Spleen (tissue), 11 donors: ENCODE results near the gene GNA14. TPM values are rescaled to one million over a fixed set of nuclear protein-coding genes. Genes with fewer than 3 reads are reported as not detected.

Source experiments
- DNase-seq: peaks from one replicate; pipeline ENCODE4 v3.0.0-alpha.2; 2020
- H3K27ac ChIP-seq, 8 donors: fragments of 200-600 bp; sonication (generic) in 7 of 8; 1 replicate in 4 of 8; 2 replicates in 4 of 8; pipeline versions ENCODE4 v1.5.0 to v1.8.0; 2016 to 2021; ENCODE audit warnings: inconsistent platforms in 4 of 8, mild to moderate bottlenecking in 4 of 8, moderate library complexity in 1 of 8
- H3K27me3 ChIP-seq, 7 donors: fragments of 200-600 bp; sonication (generic) in 6 of 7; replicated peaks in 1 of 7; 1 replicate in 4 of 7; 2 replicates in 3 of 7; pipeline versions ENCODE4 v1.5.0 to v1.8.0; 2016 to 2021; ENCODE audit warnings: inconsistent platforms in 3 of 7, mild to moderate bottlenecking in 1 of 7
- H3K36me3 ChIP-seq, 6 donors: fragments of 200-600 bp; sonication (generic) in 5 of 6; 1 replicate in 4 of 6; 2 replicates in 2 of 6; pipeline versions ENCODE4 v1.5.0 to v1.8.0; 2016 to 2021; ENCODE audit warnings: inconsistent platforms in 2 of 6
- H3K4me1 ChIP-seq, 6 donors: fragments of 200-600 bp; sonication (generic) in 5 of 6; 1 replicate in 3 of 6; 2 replicates in 3 of 6; pipeline versions ENCODE4 v1.5.0 to v1.8.0; 2016 to 2021; ENCODE audit warnings: inconsistent platforms in 3 of 6
- H3K4me3 ChIP-seq, 8 donors: fragments of 200-600 bp; sonication (generic) in 7 of 8; 1 replicate in 4 of 8; 2 replicates in 4 of 8; pipeline versions ENCODE4 v1.5.0 to v1.8.0; 2016 to 2021; ENCODE audit warnings: inconsistent platforms in 4 of 8, mild to moderate bottlenecking in 4 of 8, moderate library complexity in 2 of 8
- H3K9me3 ChIP-seq, 8 donors: fragments of 200-600 bp; sonication (generic) in 7 of 8; 1 replicate in 4 of 8; 2 replicates in 4 of 8; pipeline versions ENCODE4 v1.5.0 to v1.8.0; 2016 to 2021; ENCODE audit warnings: inconsistent platforms in 4 of 8
- POLR2A ChIP-seq, 3 donors: fragments of 450-650 bp; IDR thresholded peaks; one replicate each; pipeline ENCODE4 v1.5.1; 2017; ENCODE audit warnings: antibody characterized with exemption in 3 of 3, mild to moderate bottlenecking in 1 of 3
- POLR2AphosphoS5 ChIP-seq, 3 donors: sonication (generic); formaldehyde crosslinking; IDR thresholded peaks; one replicate each; pipeline ENCODE4 v1.5.1; 2017; ENCODE audit warnings: antibody characterized with exemption in 3 of 3
- WGBS, 5 donors: extraction: QIAGEN DNeasy Blood & Tissue Kit in 3 of 5; methylation state at CpG; one replicate each; pipeline versions ENCODE4 v1.1.5 to v1.1.7; 2013 to 2018; 5-methylcytosine and 5-hydroxymethylcytosine counted together
- intact Hi-C: fragments of 100-400 bp; cut with DNase I; formaldehyde crosslinking; loops from one replicate; pipeline ENCODE4 v1.15.0; 2023; ENCODE audit warnings: low total_unique reads
- polyA plus RNA-seq, 3 donors: library from polyadenylated mRNA; stranded (reverse); fragments of 200-250 nt; gene quantifications; one replicate each; pipeline ENCODE4 v1.2.1, GENCODE V29; 2013
- total RNA-seq, 7 donors: library from RNA; depleted of rRNA in 3 of 7; stranded (reverse); fragments of >200 nt in 3 of 7; fragmentation: NEBNext Ultra II Directional in 4 of 7; extraction: Animal tissue kit (Norgen Biotek cat#: 25700) in 4 of 7; gene quantifications; one replicate each; pipeline versions ENCODE4 v1.1.0 to v1.2.1, GENCODE V29; 2016 to 2021
- TF ChIP-seq, protein P1 (sequence below), 11 experiments: fragments of 200-600 bp in 7 of 11; fragments of 450-650 bp in 4 of 11; sonication (generic) in 4 of 11; IDR thresholded peaks in 8 of 11; conservative IDR thresholded peaks in 3 of 11; 1 replicate in 7 of 11; 2 replicates in 4 of 11; pipeline versions ENCODE4 v1.4.0 to v1.8.0; 2016 to 2021; ENCODE audit warnings: antibody characterized with exemption in 11 of 11, inconsistent platforms in 4 of 11, mild to moderate bottlenecking in 1 of 11
- donor health status: healthy with polysubstance abuse.
- donor health status: DM: no; HTN: no; CAD: no; lungs with moderate emphysema.
- donor health status: DM: no; HTN: no; CAD: no.
- donor health status: Bipolar disorder and iron deficiency.
- donor health status: healthy.
- donor health status: DM: no; HTN: no; CAD: no.
- donor health status: DM: yes; HTN: yes; CAD: no.

Gene GNA14
- total and polyA plus RNA-seq, 10 donors: 1.7 to 41.7 (median 7.9) TPM

DNA sequence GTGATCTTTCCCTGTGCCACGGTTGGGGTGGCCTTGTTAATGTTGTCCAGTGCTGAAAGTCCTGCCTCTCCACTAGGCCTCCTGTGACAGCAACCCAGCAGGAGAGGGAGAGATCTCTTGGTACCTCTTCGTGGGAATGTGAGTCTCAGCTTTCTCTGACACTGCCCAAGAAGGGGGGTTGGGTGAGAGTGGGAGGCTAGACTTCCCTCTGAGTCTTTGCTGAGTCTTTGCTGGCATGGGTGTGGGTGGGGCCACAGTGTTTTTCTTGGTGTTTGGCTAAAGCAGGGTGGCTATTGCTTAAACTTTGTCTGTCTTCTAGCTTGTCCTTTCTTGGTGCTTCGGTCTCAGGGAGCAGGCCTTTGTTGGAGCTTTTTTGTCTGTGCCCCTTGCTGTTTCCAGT lies 145.6 kb downstream of the GNA14 start:
- H3K4me3 ChIP-seq: no peak overlapping the region
- 70 to 84% (median 80%) methylated on average over 3 of the region's 3 CpGs for WGBS, 5 donors
- no peak for DNase-seq
- H3K27ac ChIP-seq: no peak overlapping the region
- no peaks in the 10 kb centered on the region for H3K27me3 ChIP-seq
- intact Hi-C loops: no loop called here
- TF ChIP-seq POLR2AphosphoS5 (IDR thresholded peaks at IDR 0.05): no peak
- TF ChIP-seq, protein P1, sequence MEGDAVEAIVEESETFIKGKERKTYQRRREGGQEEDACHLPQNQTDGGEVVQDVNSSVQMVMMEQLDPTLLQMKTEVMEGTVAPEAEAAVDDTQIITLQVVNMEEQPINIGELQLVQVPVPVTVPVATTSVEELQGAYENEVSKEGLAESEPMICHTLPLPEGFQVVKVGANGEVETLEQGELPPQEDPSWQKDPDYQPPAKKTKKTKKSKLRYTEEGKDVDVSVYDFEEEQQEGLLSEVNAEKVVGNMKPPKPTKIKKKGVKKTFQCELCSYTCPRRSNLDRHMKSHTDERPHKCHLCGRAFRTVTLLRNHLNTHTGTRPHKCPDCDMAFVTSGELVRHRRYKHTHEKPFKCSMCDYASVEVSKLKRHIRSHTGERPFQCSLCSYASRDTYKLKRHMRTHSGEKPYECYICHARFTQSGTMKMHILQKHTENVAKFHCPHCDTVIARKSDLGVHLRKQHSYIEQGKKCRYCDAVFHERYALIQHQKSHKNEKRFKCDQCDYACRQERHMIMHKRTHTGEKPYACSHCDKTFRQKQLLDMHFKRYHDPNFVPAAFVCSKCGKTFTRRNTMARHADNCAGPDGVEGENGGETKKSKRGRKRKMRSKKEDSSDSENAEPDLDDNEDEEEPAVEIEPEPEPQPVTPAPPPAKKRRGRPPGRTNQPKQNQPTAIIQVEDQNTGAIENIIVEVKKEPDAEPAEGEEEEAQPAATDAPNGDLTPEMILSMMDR (IDR thresholded peaks at IDR 0.05 in 8 of 11, conservative IDR thresholded peaks at IDR 0.05 in 3 of 11): no peak
- TF ChIP-seq POLR2A (IDR thresholded peaks at IDR 0.05): no peak
- no peaks in the 10 kb centered on the region for H3K9me3 ChIP-seq
- H3K4me1 ChIP-seq: peaks cover 0 to 4% (median 0%) of the 10 kb centered on the region in 6 donors
- H3K36me3 ChIP-seq: no peaks in the 10 kb centered on the region

- DNase-seq: no peak
- peak overlapping the region in 2 of 8 donors; percentile 2 to 8 for H3K27ac ChIP-seq
- TF ChIP-seq POLR2AphosphoS5 (IDR thresholded peaks at IDR 0.05): no peak
- TF ChIP-seq, protein P1 (IDR thresholded peaks at IDR 0.05 in 8 of 11, conservative IDR thresholded peaks at IDR 0.05 in 3 of 11): no peak
- TF ChIP-seq POLR2A (IDR thresholded peaks at IDR 0.05): no peak
- H3K9me3 ChIP-seq: no peaks in the 10 kb centered on the region
- H3K4me1 ChIP-seq: no peaks in the 10 kb centered on the region
- H3K36me3 ChIP-seq: no peaks in the 10 kb centered on the region
- intact Hi-C loops: no loop called here
- H3K27me3 ChIP-seq: no peaks in the 10 kb centered on the region
- WGBS, 5 donors: 57 to 76% (median 73%) methylated on average over 1 of the region's 1 CpG
- no peak overlapping the region for H3K4me3 ChIP-seq
Observed at GRCh38 chr9:77498891-77499290, 149.2 kb downstream of the GNA14 start.

GRCh38 chr9:77497322-77498198 lies 150.6 kb downstream of the GNA14 start:
- no peak for TF ChIP-seq POLR2A (IDR thresholded peaks at IDR 0.05)
- TF ChIP-seq, protein P1 (IDR thresholded peaks at IDR 0.05 in 8 of 11, conservative IDR thresholded peaks at IDR 0.05 in 3 of 11): no peak
- TF ChIP-seq POLR2AphosphoS5 (IDR thresholded peaks at IDR 0.05): no peak
- intact Hi-C loops: no loop called here
- H3K27ac ChIP-seq: no peak overlapping the region

More at GRCh38 chr9:77497322-77498198, 150.6 kb downstream of the GNA14 start:
- Histone ChIP-seq H3K4me3 (no peak overlapping the region), H3K36me3 (no peaks in the 10 kb centered on the region), H3K9me3 (no peaks in the 10 kb centered on the region), H3K27me3 (no peaks in the 10 kb centered on the region), H3K4me1 (no peaks in the 10 kb centered on the region)
- 83 to 93% (median 86%) methylated on average over 6 of the region's 6 CpGs for WGBS, 5 donors
- no peak for DNase-seq
